ENCODE data around the gene SRSF8. TPM values are rescaled to one million over a fixed set of nuclear protein-coding genes. Genes with fewer than 3 reads are reported as not detected.

The SRSF8 gene
- total and polyA plus RNA-seq, 9 of the 15 experiments (the other 6 are each of a cell fraction or from before 2014, with no cell fraction given): 18.0 to 53.4 (median 27.9) TPM

- peak; percentile 89 to 91 (median 89) for DNase-seq (ENCODE audit: extremely low read depth in 1 of 4, low spot score in 3 of 4)
- TF ChIP-seq SIN3A (IDR thresholded peaks at IDR 0.05; ENCODE audit: borderline replicate concordance in 2 of 2, control insufficient read depth in 1 of 2, low read depth in 2 of 2, low read length in 2 of 2) (peak; percentile 18 to 38; a peak in 1 of 4 replicates), TARDBP (IDR thresholded peaks at IDR 0.05) (no peak), SMC3 (conservative IDR thresholded peaks at IDR 0.05; ENCODE audit: insufficient read depth, low read depth, low read length) (0 out of 2 replicates have a peak, but pooled peaks have one; percentile 13), MAZ (CRISPR knock-in tag; conservative IDR thresholded peaks at IDR 0.05 in 1 of 2, IDR thresholded peaks at IDR 0.05 in 1 of 2) (peak; percentile 58 to 84; a peak in 3 of 4 replicates), HNRNPLL (IDR thresholded peaks at IDR 0.05; ENCODE audit: low read depth, low read length, poor library complexity, severe bottlenecking) (peak; percentile 71), ATF7 (IDR thresholded peaks at IDR 0.05) (0 out of 2 replicates have a peak, but pooled peaks have one; percentile 57), PTTG1 (tag; IDR thresholded peaks at IDR 0.05; ENCODE audit: low read depth) (no peak), VEZF1 (CRISPR knock-in tag; IDR thresholded peaks at IDR 0.05) (peak; percentile 83), MBD2 (IDR thresholded peaks at IDR 0.05; ENCODE audit: borderline replicate concordance, low read depth) (peak; percentile 36; the same call in 1 of the 2 replicates), CCNT2 (IDR thresholded peaks at IDR 0.05; ENCODE audit: borderline replicate concordance, extremely low read depth, insufficient read length, low read depth, low read length) (peak; percentile 79), SOX6 (IDR thresholded peaks at IDR 0.05) (0 out of 2 replicates have a peak, but pooled peaks have one; percentile 26), RB1 (IDR thresholded peaks at IDR 0.05; ENCODE audit: low read depth) (peak; percentile 84), SAFB (IDR thresholded peaks at IDR 0.05; ENCODE audit: borderline replicate concordance, low read depth, low read length) (0 out of 2 replicates have a peak, but pooled peaks have one; percentile 30), PURB (CRISPR knock-in tag; IDR thresholded peaks at IDR 0.05; ENCODE audit: low read depth) (no peak)
These were observed 23.2 kb downstream of the SRSF8 start, which contains the start of gene ENDOD1 for GRCh38 chr11:95089620-95090542. TSS of gene ENDOD1 (plus strand) at chr11:95089846. CDS start at chr11:95089928, 82 bp downstream.

More at GRCh38 chr11:95089620-95090542, 23.2 kb downstream of the SRSF8 start, which contains the start of gene ENDOD1:
- H2AFZ ChIP-seq (ENCODE audit: low read depth, low read length): peak within 1 kb of the TSS; percentile 96
- ChIA-PET CTCF (ENCODE audit: low intra/inter-chr PET ratio) (no interaction called here), POLR2A (interaction anchor here (0.7 to 5.8 kb wide), 8 partner anchors 9 to 793 kb away, joined by 3 to 37 read pairs (median 4); no protein-coding TSS in a partner anchor)
- in situ Hi-C loops (cut with MboI) (no loop called here), intact Hi-C loops (cut with micrococcal nuclease) (loop anchor here (2.0 kb wide), 1 partner anchor 21 kb away; no protein-coding TSS in a partner anchor)
- H3K9me3 ChIP-seq (replicated peaks; ENCODE audit: control insufficient read depth, insufficient read depth, low read depth, low read length): no peaks in the 10 kb centered on the region
- H3K9me1 ChIP-seq (ENCODE audit: control insufficient read depth, insufficient read depth, low read length): no peaks in the 10 kb centered on the region
- peaks cover 3% of the 10 kb centered on the region; the same call in 1 of the 2 replicates for H4K20me1 ChIP-seq (replicated peaks; ENCODE audit: control insufficient read depth, insufficient read depth, low read length)
- FAIRE-seq (no peak), ATAC-seq (peak; percentile 98)
- no TSS peak for BruUV-seq (replicated peaks)
- peak within 1 kb of the TSS; percentile 79 for H3K4me3 ChIP-seq
- no peaks in the 10 kb centered on the region; the same call in 2 of the 3 replicates for H3K36me3 ChIP-seq (ENCODE audit: control insufficient read depth, insufficient read depth, low read length)
- peak within 1 kb of the TSS; percentile 76 to 93 for H3K9ac ChIP-seq (ENCODE audit: insufficient read depth in 1 of 2, low read depth in 2 of 2, low read length in 2 of 2)
- under 1% methylated on average over 68 of the region's 106 CpGs for WGBS (ENCODE audit: insufficient coverage, low coverage, missing lambda C conversion rate)
- peaks cover 26 to 33% of the 10 kb centered on the region in 2 experiments for H3K4me1 ChIP-seq (replicated peaks in 1 of 2; ENCODE audit: control insufficient read depth in 2 of 2, insufficient read depth in 2 of 2, low read length in 2 of 2)
- peaks cover 15% of the 10 kb centered on the region; the same call in 2 of the 3 replicates for H3K79me2 ChIP-seq (ENCODE audit: control insufficient read depth, insufficient read depth, low read length)
- H3K4me2 ChIP-seq (ENCODE audit: insufficient read depth, low read length): peak within 1 kb of the TSS; percentile 89
- H3K27me3 ChIP-seq (ENCODE audit: control insufficient read depth in 2 of 2, insufficient read depth in 2 of 2, low read length in 2 of 2): no peaks in the 10 kb centered on the region
- H3K27ac ChIP-seq (ENCODE audit: extremely low read depth, low read depth, low read length): peak within 1 kb of the TSS; percentile 61
